GM12878 (cell line): ENCODE results near the gene REG1B. TPM values are rescaled to one million over a fixed set of nuclear protein-coding genes. Genes with fewer than 3 reads are reported as not detected.

Experiments used
- ATAC-seq: fragments of 200-7000 bp; cut with Tn5 transposase; 3 replicates; pipeline ENCODE4 v1.9.1; 2020; ENCODE audit warnings: mild to moderate bottlenecking, moderate library complexity
- BruUV-seq: library from RNA; stranded (reverse); fragments of 400-500 nt; replicated peaks from 2 replicates; lab custom pipeline; 2021; lab: Mats Ljungman, UMichigan
- CTCF ChIA-PET: fragments of 300-600 bp; sonication (Branson Sonifier 250); formaldehyde crosslinking; extraction: SDS; loops from one replicate; lab custom pipeline; 2021; ENCODE audit warnings: inconsistent platforms; lab: Yijun Ruan, JAX
- POLR2A ChIA-PET: fragments of 350-600 bp; formaldehyde crosslinking; extraction: SDS; loops from one replicate; lab custom pipeline; 2021; ENCODE audit warnings: inconsistent platforms; lab: Charles Lee
- RAD21 ChIA-PET: fragments of 300-600 bp; sonication (Branson Sonifier 250); formaldehyde crosslinking; loops from one replicate; lab custom pipeline; 2023; ENCODE audit warnings: antibody characterized with exemption; ENCODE audit not compliant: unreplicated experiment; lab: Charles Lee
- SMC1A ChIA-PET: fragments of 300-600 bp; sonication (Branson Sonifier 250); formaldehyde crosslinking; loops from one replicate; lab custom pipeline; 2023; ENCODE audit not compliant: unreplicated experiment, uncharacterized antibody; lab: Charles Lee
- DNase-seq: peaks from one replicate; pipeline ENCODE4 v3.0.0-alpha.2; 2011; ENCODE audit warnings: low read depth, low spot score
- FAIRE-seq: peaks from 3 replicates; lab custom pipeline; 2011; peaks lifted over from hg19 to GRCh38; lab: Jason Lieb, UNC
- H2AFZ ChIP-seq: 2 replicates; pipeline ENCODE4 v1.6.0; 2011; ENCODE audit warnings: low read depth, low read length, control low read depth; ENCODE audit not compliant: control insufficient read depth
- H3K27ac ChIP-seq: 2 replicates; pipeline ENCODE4 v1.5.1; 2011; ENCODE audit warnings: control low read depth; ENCODE audit not compliant: control insufficient read depth, insufficient read depth
- H3K27me3 ChIP-seq, 2 experiments: replicated peaks in 1 of 2; 2 replicates each; pipeline versions ENCODE4 v1.6.0 to v1.6.1; 2011; ENCODE audit warnings: low read length in 1 of 2; ENCODE audit not compliant: control insufficient read depth in 2 of 2, insufficient read depth in 2 of 2
- H3K36me3 ChIP-seq, 2 experiments: 2 replicates each; pipeline ENCODE4 v1.5.1; 2011; ENCODE audit warnings: low read length in 1 of 2; ENCODE audit not compliant: control insufficient read depth in 2 of 2, insufficient read depth in 2 of 2
- H3K4me1 ChIP-seq: 2 replicates; pipeline ENCODE4 v1.6.1; 2011; ENCODE audit warnings: mild to moderate bottlenecking, low read length, moderate library complexity, mixed read lengths; ENCODE audit not compliant: control insufficient read depth, insufficient read depth
- H3K4me2 ChIP-seq: 2 replicates; pipeline ENCODE4 v1.6.0; 2011; ENCODE audit warnings: control low read depth; ENCODE audit not compliant: control insufficient read depth, insufficient read depth
- H3K4me3 ChIP-seq: fragments of 200-600 bp; sonication (generic); 2 replicates; pipeline ENCODE4 v1.5.1; 2016
- H3K79me2 ChIP-seq: 2 replicates; pipeline ENCODE4 v1.6.0; 2011; ENCODE audit warnings: low read length; ENCODE audit not compliant: control insufficient read depth, insufficient read depth
- H3K9ac ChIP-seq: 2 replicates; pipeline ENCODE4 v1.8.0; 2011; ENCODE audit warnings: low read length, control low read depth, mixed read lengths; ENCODE audit not compliant: control insufficient read depth, insufficient read depth
- H3K9me3 ChIP-seq: replicated peaks from 3 replicates; pipeline ENCODE4 v1.5.1; 2011; ENCODE audit warnings: mild to moderate bottlenecking, low read length; ENCODE audit not compliant: control insufficient read depth, insufficient read depth
- H4K20me1 ChIP-seq: 2 replicates; pipeline ENCODE4 v1.6.0; 2011; ENCODE audit not compliant: control insufficient read depth, insufficient read depth
- ATF7 ChIP-seq: fragments of 450-650 bp; IDR thresholded peaks from 2 replicates; pipeline ENCODE4 v1.6.1; 2016; ENCODE audit warnings: low read depth, mild to moderate bottlenecking
- CHD4 ChIP-seq: fragments of 200-600 bp; sonication (generic); IDR thresholded peaks from 2 replicates; pipeline ENCODE4 v1.6.1; 2016; ENCODE audit warnings: mild to moderate bottlenecking
- HDAC6 ChIP-seq: fragments of 200-600 bp; sonication (generic); IDR thresholded peaks from one replicate; pipeline ENCODE4 v1.8.0; 2017; ENCODE audit warnings: antibody characterized with exemption; ENCODE audit not compliant: unreplicated experiment
- MYB ChIP-seq: fragments of 150-350 bp; IDR thresholded peaks from 2 replicates; pipeline ENCODE4 v1.6.1; 2014; ENCODE audit warnings: mild to moderate bottlenecking, low read depth, low read length, borderline replicate concordance
- NFXL1 ChIP-seq: fragments of 450-650 bp; IDR thresholded peaks from 2 replicates; pipeline ENCODE4 v1.6.1; 2017; ENCODE audit warnings: antibody characterized with exemption, mild to moderate bottlenecking, borderline replicate concordance
- POLR2AphosphoS2 ChIP-seq: IDR thresholded peaks from 2 replicates; pipeline ENCODE4 v1.6.1; 2011; ENCODE audit warnings: low read depth, mild to moderate bottlenecking, low read length, improper control_type of control experiment, moderate library complexity
- RB1 ChIP-seq: fragments of 450-650 bp; formaldehyde crosslinking; IDR thresholded peaks from 2 replicates; pipeline ENCODE4 v1.6.1; 2017; ENCODE audit warnings: mild to moderate bottlenecking, borderline replicate concordance
- RBBP5 ChIP-seq: fragments of 200-600 bp; sonication (generic); conservative IDR thresholded peaks from 2 replicates; pipeline ENCODE4 v1.6.1; 2016
- RFX5 ChIP-seq: IDR thresholded peaks from 2 replicates; pipeline ENCODE4 v1.6.1; 2011; ENCODE audit warnings: low read depth, low read length, improper control_type of control experiment
- TBL1XR1 ChIP-seq: IDR thresholded peaks from 2 replicates; pipeline ENCODE4 v1.6.1; 2012; ENCODE audit warnings: low read depth, low read length, improper control_type of control experiment
- TCF7 ChIP-seq: IDR thresholded peaks from 2 replicates; pipeline ENCODE4 v1.6.1; 2014; ENCODE audit warnings: antibody characterized with exemption, borderline replicate concordance
- YBX1 ChIP-seq: fragments of 450-650 bp; IDR thresholded peaks from 2 replicates; pipeline ENCODE4 v1.6.1; 2016; ENCODE audit warnings: antibody characterized with exemption
- ZNF217 ChIP-seq: fragments of 450-650 bp; IDR thresholded peaks from 2 replicates; pipeline ENCODE4 v1.6.1; 2017; ENCODE audit warnings: antibody characterized with exemption, mild to moderate bottlenecking
- WGBS: methylation state at CpG from one replicate; pipeline ENCODE4 v1.1.6; 2016; ENCODE audit warnings: low lambda C conversion rate; ENCODE audit not compliant: insufficient replicate concordance, insufficient coverage; ENCODE audit errors: missing lambda C conversion rate; 5-methylcytosine and 5-hydroxymethylcytosine counted together
- in situ Hi-C: fragments of 300-500 bp; cut with MboI; formaldehyde crosslinking; loops from 9 replicates; pipeline ENCODE4 v1.14.3; 2018; ENCODE audit warnings: mixed read lengths
- intact Hi-C: fragments of 100-400 bp; cut with micrococcal nuclease; formaldehyde crosslinking; loops from one replicate; pipeline ENCODE4 v1.14.2; 2022; ENCODE audit not compliant: unreplicated experiment
- polyA plus RNA-seq, 11 experiments: library from polyadenylated mRNA; depleted of rRNA in 4 of 11; unstranded in 6 of 11; stranded (reverse) in 5 of 11; fragments of >200 nt; fragmentation: Nextera tagmentation in 4 of 11; fragmentation: Illumina TruSeq in 1 of 11; extraction: Ambion mirVana in 4 of 11; extraction: Trizol in 1 of 11; gene quantifications; 1 replicate in 1 of 11; 2 replicates in 10 of 11; pipeline versions ENCODE4 v1.2.1 to v1.2.3, GENCODE V29; 2011 to 2016; ENCODE audit warnings: inconsistent platforms in 2 of 11, missing spikeins in 2 of 11, low read depth in 1 of 11
- total RNA-seq, 4 experiments: library from RNA; depleted of rRNA in 3 of 4; stranded (reverse); fragments of >200 nt in 3 of 4; fragmentation: Illumina TruSeq in 1 of 4; extraction: Trizol in 1 of 4; gene quantifications; 2 replicates each; pipeline versions ENCODE4 v1.2.1 to v1.2.3, GENCODE V29; 2013 to 2021
- TF ChIP-seq, protein P1 (sequence below): fragments of 450-650 bp; IDR thresholded peaks from 2 replicates; pipeline ENCODE4 v1.6.1; 2016; ENCODE audit warnings: mild to moderate bottlenecking

The REG1B gene
- total and polyA plus RNA-seq, 10 of the 15 experiments (the other 5 are each of a cell fraction or from before 2014, with no cell fraction given): 2.7 TPM; not detected in 9

DNA sequence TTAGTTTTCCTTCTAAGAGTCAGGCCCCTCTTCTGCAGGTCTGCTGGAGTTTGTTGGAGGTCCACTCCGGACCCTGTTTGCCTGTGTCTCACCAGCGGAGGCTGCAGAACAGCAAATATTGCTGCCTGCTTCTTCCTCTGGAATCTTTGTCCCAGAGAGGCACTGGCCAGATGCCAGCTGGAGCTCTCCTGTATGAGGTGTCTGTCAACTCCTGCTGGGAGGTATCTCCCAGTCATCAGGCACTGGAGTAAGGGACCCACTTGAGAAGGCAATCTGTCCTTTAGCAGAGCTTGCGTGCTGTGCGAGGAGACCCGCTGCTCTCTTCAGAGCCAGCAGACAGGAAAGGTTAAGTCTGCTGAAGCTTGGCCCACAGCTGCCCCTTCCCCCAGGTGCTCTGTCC lies 4.8 kb downstream of the REG1B start:
- Histone ChIP-seq H3K9me3 (no peaks in the 10 kb centered on the region), H3K79me2 (no peaks in the 10 kb centered on the region), H3K9ac (no peak overlapping the region), H3K4me2 (no peak overlapping the region), H3K4me3 (no peak overlapping the region), H3K27me3 (no peaks in the 10 kb centered on the region), H3K4me1 (no peaks in the 10 kb centered on the region), H3K36me3 (no peaks in the 10 kb centered on the region), H3K27ac (no peak overlapping the region), H2AFZ (no peak overlapping the region), H4K20me1 (no peaks in the 10 kb centered on the region)
- ChIA-PET RAD21 (no interaction called here), POLR2A (no interaction called here), SMC1A (no interaction called here), CTCF (no interaction called here)
- TF ChIP-seq HDAC6 (no peak), TBL1XR1 (no peak)
- ATAC-seq (no peak), DNase-seq (no peak), FAIRE-seq (no peak)
- 34% methylated on average over 5 of the region's 5 CpGs for WGBS
- BruUV-seq: no TSS peak
- in situ Hi-C loops: no loop called here
- intact Hi-C loops: no loop called here

DNA sequence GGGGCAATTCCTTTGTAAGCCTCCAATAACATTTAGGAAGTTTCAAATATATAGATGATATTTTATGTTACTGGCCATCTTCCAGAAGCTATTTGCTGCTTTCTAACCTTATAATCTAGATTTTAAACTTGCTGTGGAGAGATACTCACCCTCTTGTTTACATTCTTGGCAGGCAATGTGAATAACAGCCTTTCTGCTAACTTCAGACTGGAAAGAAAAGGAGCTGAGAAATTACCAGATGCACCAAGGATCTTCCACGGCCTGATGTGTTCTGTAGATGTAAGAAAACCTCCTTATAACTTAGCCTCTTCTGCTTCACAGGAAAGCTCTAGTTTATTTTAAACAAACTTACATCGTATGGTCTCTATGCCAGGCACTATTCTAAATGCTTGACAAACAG lies 16.7 kb downstream of the REG1B start:
- no peak for FAIRE-seq
- BruUV-seq: no TSS peak
- ChIA-PET SMC1A (no interaction called here), CTCF (no interaction called here), RAD21 (no interaction called here), POLR2A (no interaction called here)
- Histone ChIP-seq H3K27ac (no peak overlapping the region), H3K9me3 (no peaks in the 10 kb centered on the region), H3K4me3 (no peak overlapping the region), H3K27me3 (no peaks in the 10 kb centered on the region), H3K4me1 (no peaks in the 10 kb centered on the region), H2AFZ (no peak overlapping the region), H3K36me3 (no peaks in the 10 kb centered on the region), H3K4me2 (no peak overlapping the region), H3K9ac (no peak overlapping the region), H3K79me2 (no peaks in the 10 kb centered on the region), H4K20me1 (no peaks in the 10 kb centered on the region)
- 14% methylated on average over 2 of the region's 2 CpGs for WGBS
- intact Hi-C loops (no loop called here), in situ Hi-C loops (no loop called here)
- ATAC-seq: no peak
- TF ChIP-seq CHD4 (no peak), RB1 (no peak), MYB (no peak), RFX5 (no peak), TCF7 (no peak), RBBP5 (no peak), YBX1 (no peak), POLR2AphosphoS2 (no peak), ATF7 (no peak), NFXL1 (no peak), ZNF217 (no peak)
- TF ChIP-seq, protein P1, sequence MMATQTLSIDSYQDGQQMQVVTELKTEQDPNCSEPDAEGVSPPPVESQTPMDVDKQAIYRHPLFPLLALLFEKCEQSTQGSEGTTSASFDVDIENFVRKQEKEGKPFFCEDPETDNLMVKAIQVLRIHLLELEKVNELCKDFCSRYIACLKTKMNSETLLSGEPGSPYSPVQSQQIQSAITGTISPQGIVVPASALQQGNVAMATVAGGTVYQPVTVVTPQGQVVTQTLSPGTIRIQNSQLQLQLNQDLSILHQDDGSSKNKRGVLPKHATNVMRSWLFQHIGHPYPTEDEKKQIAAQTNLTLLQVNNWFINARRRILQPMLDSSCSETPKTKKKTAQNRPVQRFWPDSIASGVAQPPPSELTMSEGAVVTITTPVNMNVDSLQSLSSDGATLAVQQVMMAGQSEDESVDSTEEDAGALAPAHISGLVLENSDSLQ: no peak
- no peak for DNase-seq
